Superior temporal gyrus (tissue), 1 donor: Measurements from ENCODE around the gene GPSM1.

Experiments used
- DNase-seq: peaks from one replicate; pipeline ENCODE4 v3.0.0-alpha.2; 2016; ENCODE audit errors: extremely low spot score

The GPSM1 gene

DNA sequence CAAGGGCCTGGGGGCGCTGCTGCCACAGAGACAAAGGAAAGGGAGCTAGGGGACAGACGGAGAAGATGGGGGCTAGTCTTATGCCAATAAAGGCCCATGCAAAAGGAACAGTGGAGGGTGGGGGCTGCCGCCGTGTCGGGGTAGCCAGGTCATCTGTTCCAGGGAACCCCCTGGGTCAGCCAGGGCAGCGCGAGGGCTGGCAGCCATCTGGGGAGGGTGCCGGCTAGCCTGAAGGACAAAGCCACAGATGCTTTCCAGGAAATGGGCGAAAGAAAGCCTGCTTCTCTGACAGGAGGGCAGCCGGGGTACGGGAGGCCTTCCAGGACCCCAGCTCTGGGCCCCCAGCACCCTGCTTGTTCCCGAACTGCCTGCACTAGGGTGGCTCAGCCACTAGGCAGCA is 47.8 kb downstream of the GPSM1 start:
- DNase-seq, result no peak

DNA sequence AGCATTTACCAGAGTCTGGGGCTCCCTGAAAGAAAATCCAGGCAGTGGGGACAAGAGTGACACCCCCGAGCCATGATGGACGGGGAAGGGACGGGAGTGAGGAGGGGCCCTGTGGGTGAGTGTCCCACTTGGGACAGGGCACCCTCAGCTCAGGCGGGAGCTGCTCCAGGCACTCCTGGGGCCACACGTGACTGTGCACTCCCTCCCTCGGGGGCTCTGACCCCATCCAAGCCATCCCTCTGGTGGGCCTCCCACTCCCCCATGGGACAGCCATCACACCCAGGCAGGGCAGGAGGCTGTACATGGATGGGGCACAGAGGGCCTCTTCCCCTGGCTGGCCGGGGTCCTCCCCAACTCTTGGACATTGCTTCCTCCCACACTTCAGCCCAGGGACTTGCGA is 49.1 kb downstream of the GPSM1 start:
- DNase-seq, result no peak

DNA sequence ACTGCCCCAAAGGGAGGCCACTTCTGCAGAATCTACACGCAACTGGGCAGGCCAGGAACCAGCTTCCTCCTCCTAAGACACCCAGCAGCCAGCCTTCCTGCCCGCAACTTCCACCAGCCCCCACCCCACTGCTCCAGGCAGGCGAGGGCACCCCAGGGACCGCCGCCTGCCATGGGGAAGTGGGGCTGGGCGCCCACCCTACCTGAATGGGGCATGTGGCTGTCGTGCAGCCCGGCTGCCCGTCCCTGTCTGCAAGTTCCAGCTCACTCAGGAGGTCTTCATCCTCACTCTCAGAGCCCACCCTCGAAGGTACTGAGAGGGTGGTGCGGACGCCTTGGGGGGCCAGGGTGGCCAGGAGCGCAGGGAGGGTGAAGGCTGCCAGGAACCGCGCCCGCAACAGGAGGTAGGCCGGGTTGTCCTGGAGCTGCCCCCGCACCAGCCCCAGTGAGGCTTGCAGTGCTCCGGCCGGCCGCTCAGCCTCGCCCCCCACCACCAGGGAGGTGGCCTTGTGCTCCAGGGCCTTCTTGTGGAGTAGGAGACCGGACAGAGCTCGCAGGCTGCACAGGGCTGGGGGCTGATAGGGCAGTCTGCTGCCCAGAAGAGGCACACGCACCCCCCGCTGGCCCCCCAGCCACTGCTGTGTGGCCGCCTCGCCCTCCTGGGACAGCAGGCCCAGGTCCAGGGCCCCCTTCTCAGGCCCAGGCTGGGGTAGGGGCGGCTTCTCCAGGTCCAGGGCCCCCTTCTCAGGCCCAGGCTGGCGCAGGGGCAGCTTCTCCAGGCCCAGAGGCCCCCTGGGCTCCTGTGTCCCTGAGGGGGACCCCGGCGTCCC is 50.2 kb downstream of the GPSM1 start:
- DNase-seq, result no peak

DNA sequence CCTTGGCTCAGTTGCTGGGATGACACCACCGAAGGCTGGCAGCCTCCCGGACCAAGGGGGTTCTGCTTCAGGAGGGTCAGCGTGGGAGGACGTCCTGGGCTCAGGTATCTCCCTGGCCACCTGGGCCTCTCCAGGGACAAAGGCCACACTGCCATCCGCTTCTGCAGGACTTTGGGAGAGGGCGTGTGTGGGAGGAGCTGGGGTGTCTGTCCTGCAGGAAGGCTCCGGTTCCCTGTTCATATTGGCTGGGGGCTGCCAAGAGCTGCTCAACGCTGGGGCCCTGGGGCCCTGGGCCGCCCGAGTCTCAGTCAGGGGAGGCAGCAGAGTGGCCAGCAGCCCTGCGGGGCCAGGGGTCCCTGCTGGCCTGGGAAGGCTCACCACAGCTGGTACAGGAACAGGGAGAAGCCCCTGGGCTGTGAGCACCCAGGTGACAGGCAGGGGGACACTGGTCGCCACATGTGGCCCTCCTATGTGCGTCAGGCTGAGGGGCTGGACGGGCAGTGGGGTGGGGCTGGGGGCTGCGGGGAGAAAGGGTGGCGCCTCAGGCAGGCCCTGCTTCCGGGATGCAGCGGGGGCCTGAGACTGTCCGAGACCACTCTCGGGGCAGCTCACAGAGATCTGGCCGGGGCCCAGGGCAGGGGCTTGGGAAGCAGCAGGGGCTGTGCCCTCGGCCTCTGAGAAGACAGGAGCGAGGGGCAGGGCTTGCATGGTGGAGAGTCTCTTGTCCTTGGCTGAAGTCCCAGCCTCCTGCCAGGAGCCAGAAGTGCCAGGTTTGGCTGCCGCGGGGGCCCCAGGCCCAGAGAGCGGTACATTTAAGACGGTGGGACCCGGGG is 51.0 kb downstream of the GPSM1 start:
- no peak for DNase-seq

DNA sequence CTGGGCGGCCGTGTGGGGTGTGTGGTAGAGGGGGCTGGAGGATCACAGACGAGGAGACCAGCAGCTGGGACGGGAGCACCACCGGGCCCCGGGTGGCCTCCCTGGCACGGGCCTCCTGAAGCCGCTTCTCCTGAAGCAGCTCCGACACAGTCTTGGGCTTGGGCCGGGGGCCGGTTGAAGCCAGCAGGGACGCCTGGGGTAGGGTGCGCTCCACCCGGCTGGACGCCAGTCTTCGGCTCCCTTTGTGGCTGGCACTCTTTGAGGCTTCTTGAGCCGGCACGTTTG is 51.6 kb downstream of the GPSM1 start:
- no peak for DNase-seq

DNA sequence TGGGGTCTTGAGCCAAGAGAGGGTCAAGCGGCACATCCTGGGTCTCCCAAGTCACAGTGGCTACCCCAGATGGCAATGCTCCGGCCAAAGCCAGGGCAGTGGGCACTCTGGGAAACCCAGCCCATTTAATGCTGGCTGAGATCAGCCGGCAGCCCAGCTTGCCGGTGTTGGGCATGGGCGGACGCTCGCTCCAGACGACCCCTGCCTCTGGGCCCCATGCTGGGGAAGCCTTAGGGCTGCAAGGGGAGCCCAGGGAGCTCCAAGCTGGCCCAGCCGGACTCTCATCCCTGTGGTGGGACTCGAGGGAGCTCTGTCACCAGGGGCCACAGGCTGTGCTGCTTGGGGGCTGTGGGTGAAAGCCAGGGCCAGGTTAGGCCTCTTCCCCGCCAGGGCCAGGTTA is 52.1 kb downstream of the GPSM1 start:
- DNase-seq, result no peak

DNA sequence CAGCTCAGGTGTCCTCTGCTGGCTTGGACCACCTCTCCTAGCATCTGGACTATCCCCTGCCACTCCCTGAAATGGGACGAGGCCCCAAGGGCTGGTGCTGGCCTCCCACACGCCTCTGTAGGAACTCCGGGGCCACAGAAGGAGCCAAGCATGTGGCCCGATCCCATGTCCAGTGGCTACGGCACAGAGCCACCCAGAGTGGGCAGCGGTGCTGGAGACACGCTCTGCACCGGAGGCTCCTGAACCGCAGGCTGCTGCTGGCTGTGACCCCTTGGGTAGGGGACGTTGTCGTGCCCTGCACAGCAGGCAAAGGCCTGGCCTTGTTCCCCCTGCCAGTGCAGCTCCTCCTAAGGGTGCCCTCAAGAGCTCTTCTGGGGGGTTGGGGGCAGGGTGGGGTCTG is 52.6 kb downstream of the GPSM1 start:
- no peak for DNase-seq

DNA sequence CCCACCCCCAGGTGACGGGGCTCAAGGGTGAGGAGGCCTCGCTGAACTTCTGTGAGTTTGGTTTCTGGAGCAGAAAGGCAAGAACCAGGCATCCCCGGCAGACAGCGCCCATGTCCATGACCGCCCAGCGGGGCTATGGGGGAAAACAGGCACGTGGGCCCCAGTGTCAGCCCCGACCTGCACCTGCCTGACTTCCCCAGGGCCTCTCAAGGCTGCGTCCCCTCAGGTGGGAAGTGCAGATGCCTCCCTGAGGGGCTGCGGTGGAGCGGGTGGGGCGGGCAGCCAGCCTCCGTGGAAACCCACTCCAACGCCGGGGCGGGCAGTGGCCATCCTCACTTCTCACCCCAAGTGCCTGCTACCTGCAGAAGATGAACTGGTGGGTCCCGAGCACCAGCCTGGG is 53.0 kb downstream of the GPSM1 start:
- DNase-seq, result no peak

DNA sequence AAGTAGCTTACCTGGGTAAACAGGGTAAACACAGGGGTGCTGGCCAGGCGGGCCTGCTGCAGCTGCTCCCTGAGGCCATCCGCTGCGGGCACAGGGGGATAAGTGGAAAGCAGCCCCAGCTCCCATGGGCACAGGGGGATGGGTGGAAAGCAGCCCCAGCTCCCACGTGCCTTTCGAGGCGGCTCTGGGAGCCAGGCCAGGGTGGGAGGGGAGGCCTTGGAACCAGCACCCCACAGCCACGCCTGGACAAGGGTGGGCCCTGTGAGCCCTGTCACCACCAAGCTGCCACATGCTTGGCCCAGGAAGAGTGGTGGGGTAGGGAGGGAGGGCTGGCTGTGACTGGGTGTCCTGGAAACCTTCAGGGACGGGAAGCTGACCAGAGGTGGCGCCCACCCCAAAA is 54.0 kb downstream of the GPSM1 start:
- no peak for DNase-seq

DNA sequence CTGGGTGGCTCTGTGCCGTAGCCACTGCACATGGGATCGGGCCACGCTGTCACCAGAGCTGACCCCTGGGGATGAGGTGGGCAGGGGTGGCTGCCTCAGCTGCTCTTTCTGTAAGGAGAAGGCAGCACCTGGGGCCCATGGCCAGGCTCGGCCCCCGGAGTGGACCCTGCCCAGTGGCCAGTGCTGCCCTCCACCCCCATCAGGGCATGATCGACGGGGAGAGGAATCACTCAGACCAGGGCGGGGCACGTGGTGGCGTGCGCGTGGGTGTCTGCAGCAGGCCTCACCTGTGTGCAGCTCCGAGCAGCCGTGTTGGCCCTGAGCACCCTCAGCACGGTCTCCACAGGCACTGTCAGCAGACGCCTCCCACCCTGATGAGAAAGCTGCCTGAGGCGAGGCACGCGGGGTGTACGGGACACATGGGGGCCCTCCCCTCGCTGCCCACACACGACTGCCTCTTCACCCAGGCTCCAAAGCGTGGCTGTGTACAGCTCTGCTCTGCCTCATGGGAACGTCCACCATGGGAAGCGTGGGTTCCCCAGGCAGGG is 54.7 kb downstream of the GPSM1 start:
- no peak for DNase-seq

DNA sequence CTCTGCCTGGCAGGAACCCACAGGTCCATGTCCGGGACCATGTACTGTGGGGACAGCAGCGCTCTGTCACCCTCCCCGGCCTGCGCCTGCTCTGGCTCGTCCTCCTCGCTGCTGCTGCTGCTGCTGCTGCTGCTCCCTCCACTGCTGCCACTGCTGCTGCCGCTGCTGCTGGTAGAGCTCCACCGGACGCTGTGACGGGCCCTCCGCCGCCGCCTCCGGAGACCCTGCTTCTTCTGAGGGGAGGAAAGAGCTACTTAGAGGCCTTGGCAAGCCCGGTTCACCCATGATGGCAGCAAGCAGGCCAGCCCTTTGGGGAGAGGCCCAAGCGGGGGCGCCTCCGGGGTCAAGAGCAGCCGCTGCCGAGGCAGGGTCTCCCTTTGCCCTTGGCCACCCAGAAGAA is 56.1 kb downstream of the GPSM1 start:
- no peak for DNase-seq

DNA sequence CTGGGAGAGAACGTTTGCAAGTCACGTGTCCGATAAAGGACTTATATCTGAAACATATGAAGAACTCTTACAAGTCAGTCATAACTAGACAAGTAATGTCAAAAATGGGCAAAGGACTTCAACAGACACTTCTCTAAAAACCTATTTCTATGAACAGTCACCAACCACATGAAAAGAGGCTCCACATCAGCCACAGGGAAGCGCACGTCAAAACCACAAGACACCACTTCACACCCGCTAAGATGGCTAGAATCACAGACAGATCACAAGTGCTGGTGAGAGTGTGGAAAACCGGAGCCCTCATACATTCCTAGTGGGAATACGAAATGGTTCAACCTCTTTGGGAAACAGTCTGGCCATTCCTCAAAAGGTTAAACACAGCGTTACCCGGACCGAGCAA is 57.7 kb downstream of the GPSM1 start:
- DNase-seq, result no peak

DNA sequence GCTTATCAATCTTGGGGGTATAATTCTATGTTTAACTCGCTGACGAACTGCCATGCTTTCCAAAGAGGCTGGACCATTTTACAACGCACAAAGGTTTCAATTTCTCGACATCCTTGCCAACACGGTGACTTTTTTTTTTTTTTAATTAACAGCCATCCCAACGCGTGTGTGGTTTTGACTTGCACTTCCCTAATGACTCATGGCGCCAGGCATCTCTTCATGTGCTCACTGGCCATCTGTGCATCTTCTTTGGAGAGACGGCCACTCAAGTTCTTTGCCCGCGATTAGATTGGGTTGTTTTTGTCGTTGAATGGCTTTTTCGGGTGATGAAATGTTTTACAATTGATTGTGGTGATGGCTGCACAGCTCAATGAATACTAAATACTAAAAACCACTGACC is 58.7 kb downstream of the GPSM1 start:
- DNase-seq, result no peak

DNA sequence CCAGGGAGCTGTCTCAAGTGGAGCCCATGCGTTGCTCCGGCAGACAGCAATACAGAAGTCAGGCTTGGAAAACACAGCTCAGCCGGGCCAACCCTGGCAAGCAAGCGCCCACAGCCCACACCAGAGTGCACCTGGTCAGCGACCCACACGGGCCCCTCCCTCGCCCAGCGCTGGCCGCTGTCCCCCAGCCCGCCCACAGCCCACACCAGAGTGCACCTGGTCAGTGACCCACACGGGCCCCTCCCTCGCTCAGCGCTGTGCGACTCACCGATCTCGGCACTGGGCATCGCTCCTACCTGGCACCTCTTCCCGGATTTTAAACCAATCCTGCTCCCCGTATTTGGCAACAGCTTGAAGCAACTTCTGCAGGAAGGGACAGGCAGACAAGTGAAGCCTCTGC is 59.9 kb downstream of the GPSM1 start:
- no peak for DNase-seq

DNA sequence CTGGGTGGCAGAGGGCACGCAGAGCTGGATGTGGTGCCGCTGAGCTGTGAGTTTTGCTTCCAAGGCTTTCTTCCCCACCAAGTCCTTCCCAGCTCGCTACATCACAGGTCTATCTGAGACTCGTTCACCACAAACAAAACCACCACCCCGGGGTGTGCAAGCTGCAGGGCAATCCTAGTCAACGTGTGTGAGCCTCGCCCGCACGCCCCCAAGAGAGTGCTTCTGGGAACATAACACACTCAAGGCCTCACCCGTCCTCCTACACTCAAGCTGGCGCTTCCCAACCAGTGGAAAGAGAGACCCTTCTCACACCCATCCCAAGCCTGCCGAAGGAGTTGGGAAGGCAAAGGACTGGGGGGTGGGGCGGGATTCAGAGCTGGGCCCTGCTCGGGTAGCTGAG is 62.1 kb downstream of the GPSM1 start:
- DNase-seq, result no peak

DNA sequence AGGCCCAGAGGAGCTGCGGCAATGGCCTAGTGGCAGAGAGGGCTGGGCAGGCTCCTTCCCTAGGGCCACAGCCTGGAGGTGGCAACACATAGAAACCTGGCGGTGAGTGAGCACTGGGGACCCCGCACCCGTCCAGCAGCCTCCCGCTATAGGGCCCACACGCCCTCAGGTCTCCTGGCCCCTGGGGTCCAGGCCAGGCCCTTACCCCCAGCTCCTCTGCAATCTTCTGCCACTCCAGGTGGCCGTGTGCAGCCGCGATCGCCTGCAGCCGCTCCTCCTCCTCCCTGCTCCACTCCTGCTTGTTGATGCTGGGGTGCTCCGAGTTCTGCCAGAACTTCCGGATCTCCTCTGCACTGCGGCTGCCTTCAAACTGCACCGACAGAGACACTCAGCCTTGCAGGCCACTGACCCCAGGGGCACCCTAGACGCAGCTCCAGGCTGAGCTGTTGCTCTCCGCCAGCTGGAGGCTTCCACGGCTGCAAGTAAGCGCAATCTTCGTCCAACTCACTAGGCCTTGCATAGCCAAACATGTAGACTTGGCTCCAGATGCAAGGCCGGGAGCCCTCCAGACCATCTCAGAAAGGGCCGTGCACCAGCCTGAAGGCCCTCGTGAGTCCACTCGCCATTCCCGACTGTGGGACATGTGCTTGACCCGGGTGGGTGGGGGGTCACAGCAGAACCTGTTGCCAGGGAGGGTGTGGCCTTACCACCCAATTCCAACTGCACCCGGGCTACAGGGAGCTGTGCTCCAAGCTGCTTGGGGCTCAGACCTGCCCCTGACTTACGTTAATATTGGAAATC is 64.6 kb downstream of the GPSM1 start:
- no peak for DNase-seq

DNA sequence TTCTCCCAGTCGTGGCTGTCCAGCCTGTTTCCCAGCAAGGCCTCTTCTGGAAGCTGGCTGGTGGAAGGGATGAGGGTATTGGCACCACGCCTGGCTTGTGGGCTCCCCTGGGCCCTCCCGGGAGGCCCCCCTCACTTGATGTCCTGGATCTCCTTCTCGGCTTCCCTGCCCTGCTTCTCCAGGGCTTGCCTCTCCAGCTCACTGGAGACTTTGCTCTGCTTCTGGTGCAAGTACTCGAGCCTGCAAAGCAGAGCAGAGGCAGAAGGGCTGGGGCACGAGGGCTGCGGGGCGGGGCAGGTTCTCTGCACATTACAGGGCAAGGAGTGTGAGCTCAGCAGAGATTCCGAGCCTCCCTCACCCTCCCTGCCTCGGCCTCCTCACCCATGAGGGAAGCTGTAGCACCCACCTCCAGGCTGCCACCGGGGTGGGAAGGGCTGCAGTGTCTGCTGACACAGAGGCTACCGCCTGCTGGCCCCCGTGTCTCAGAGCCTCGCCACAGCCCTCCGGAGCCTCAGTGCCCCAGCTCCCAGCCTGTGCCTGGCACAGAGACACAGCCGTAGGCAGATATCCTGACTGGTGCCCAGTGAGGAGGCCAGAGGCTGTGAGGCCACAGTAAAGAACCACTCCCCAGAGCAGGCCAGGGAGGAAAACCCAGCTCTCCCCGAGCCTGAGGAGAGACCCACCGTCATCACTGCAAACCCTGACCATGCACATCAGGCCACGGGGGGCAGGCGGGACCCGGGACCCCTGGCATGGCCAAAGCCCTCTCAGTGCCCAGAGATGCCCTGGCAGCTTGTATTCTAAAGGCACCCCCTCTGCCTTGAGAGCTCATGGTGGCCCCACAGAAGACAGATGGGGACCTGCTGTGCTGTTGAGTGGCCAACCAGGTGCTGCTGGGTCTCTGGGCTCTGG is 65.5 kb downstream of the GPSM1 start:
- DNase-seq, result no peak

DNA sequence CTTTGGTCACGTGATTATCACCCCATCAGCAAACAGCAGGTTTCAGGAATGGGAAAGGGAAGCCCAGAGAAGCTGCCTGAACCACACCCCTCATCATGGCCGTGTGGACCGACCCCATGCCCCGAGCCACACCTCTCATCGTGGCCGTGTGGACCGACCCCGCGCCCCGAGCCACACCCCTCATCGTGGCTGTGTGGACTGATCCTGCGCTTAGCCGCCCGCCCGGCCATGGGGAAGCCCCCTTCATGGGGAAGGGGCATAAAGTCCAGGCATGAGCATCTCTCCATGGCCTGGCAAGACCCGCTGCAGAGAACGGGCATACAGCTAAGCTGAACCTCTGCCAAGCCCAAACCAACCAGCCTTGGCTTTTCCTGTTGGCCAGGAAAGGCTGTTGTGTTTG is 66.2 kb downstream of the GPSM1 start:
- DNase-seq, result no peak

DNA sequence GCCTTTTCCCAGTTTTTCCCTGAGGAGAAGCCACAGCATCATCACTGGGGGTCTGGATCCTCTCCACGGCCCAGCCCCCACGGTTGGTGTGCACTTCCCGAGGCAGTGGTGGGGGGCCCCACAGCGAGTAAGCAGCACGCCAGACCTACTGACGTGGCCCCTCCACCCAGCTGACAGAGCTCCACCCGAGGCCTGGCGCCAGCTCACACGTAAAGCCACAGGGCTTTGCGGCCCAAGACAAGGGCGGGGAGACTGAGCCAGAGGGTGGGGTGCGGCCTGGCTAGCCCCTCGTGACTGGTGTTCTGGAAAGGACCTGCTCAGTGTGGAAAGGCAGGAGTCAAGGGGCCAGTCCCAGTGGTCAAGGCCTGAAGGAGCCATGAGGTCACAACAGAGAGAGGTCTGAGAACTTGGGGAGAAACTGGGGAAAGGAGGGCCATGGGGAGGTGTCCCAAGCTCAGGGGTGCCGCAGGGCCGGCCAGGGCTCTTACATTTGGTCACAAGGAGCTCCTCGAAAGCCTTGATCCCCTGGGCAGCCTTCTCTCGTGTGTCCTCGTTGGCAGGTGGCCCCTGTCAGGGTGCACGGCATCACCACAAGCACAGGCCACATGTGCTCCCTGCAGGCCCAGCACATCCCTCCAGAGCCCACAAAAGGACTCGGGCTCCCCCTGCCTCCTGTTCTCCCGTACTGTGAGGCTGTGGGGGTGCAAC is 67.1 kb downstream of the GPSM1 start:
- DNase-seq, result no peak

DNA sequence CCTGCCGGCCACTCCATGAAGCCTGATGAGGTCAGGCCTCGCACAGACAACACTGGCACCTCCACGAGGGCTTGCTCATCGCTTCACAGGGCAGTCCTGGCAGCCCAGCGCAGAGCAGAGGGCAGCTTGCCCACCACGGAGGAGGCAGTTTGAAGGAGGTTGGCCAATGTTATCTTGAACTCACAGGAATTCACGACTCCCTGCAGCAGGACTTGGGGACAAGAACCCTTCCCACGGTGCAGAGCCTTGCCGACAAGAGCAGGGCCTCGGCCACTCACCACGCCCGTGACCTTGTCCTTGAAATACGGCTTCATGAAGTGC is 67.6 kb downstream of the GPSM1 start:
- no peak for DNase-seq
